ENCODE results near the gene OR2A12.

- TF ChIP-seq CTCF (IDR thresholded peaks at IDR 0.05), result no peak
- TF ChIP-seq POLR2A (IDR thresholded peaks at IDR 0.05), result no peak
Measured at GRCh38 chr7:144109283-144109682, 23.2 kb downstream of the OR2A12 start, which contains the start of gene OR2A2.
